Measurements from ENCODE around the gene GAS5. TPM values are rescaled to one million over a fixed set of nuclear protein-coding genes. Genes with fewer than 3 reads are reported as not detected.
"Not testable (repeated sequence)": the region's sequence is repeated elsewhere in the genome, so short reads cannot be mapped to it uniquely, and the experiment has no call there.

Gene GAS5
- total and polyA plus RNA-seq, 2 experiments from 2014 or later = 166 to 344 TPM

DNA sequence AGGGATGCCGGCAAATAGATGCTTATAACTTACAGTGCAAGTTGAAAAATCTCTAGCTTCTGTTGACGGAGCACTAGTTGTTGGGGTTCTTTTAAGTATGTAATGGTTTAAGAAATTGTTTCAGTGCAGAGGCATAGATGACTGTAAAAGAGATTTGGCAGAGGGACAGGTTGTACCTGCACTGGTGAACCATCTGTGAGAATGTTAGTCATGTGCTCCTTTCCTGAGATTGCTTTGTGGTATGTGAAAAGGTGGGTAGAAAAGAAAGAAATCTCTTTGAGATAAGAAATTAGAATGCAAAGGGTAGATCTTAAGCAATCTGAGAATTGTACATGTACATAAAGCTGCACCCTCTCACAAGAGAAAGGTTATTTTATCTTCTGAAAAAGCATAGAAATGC is 19.8 kb upstream of the GAS5 start:
- peaks cover 11% of the 10 kb centered on the region; the same call in 1 of the 2 replicates for H3K36me3 ChIP-seq (ENCODE audit: low read depth)

GRCh38 chr1:173886746-173887611 is 19.2 kb upstream of the GAS5 start:
- no peaks in the 10 kb centered on the region for H3K9me2 ChIP-seq (ENCODE audit: insufficient read depth)
- no peaks in the 10 kb centered on the region for H3K4me1 ChIP-seq (ENCODE audit: insufficient read depth)
- no peak for DNase-seq
- H3K9me3 ChIP-seq (ENCODE audit: low read depth) = no peaks in the 10 kb centered on the region
- H3K4me3 ChIP-seq = no peak overlapping the region
- 98% methylated on average over 4 of the region's 4 CpGs for WGBS, 2 experiments (ENCODE audit: low coverage in 1 of 2, low lambda C conversion rate in 2 of 2, missing lambda C conversion rate in 2 of 2)
- no peaks in the 10 kb centered on the region for H3K27me3 ChIP-seq (replicated peaks; ENCODE audit: insufficient read depth)
- H4K20me1 ChIP-seq (ENCODE audit: insufficient read depth) = no peaks in the 10 kb centered on the region; the same call in 1 of the 2 replicates
- TF ChIP-seq EZH2 (IDR thresholded peaks at IDR 0.05; ENCODE audit: insufficient read depth, poor library complexity, severe bottlenecking) (no peak), EZH2phosphoT487 (IDR thresholded peaks at IDR 0.05; ENCODE audit: insufficient read depth, low read depth) (no peak)
- in situ Hi-C loops (cut with MboI) = no loop called here
- no peak overlapping the region for H3K4me2 ChIP-seq (ENCODE audit: unreplicated experiment)
- peaks cover 11% of the 10 kb centered on the region; the same call in 1 of the 2 replicates for H3K36me3 ChIP-seq (ENCODE audit: low read depth)
- H3K9ac ChIP-seq = no peak overlapping the region
- no peaks in the 10 kb centered on the region for H3F3A ChIP-seq (ENCODE audit: insufficient read depth)
- no peak overlapping the region for H3K27ac ChIP-seq
- H2AFZ ChIP-seq = no peak overlapping the region
- peaks cover 7% of the 10 kb centered on the region; the same call in 1 of the 2 replicates for H3K79me2 ChIP-seq (ENCODE audit: insufficient read depth)

More for the DNA sequence above, 19.8 kb upstream of the GAS5 start:
- Histone ChIP-seq H3F3A (ENCODE audit: insufficient read depth) (no peaks in the 10 kb centered on the region), H3K4me3 (no peak overlapping the region), H3K4me1 (ENCODE audit: insufficient read depth) (no peaks in the 10 kb centered on the region), H4K20me1 (ENCODE audit: insufficient read depth) (no peaks in the 10 kb centered on the region; the same call in 1 of the 2 replicates), H3K79me2 (ENCODE audit: insufficient read depth) (peaks cover 7% of the 10 kb centered on the region; the same call in 1 of the 2 replicates), H3K27me3 (replicated peaks; ENCODE audit: insufficient read depth) (no peaks in the 10 kb centered on the region), H3K9me2 (ENCODE audit: insufficient read depth) (no peaks in the 10 kb centered on the region), H3K9me3 (ENCODE audit: low read depth) (no peaks in the 10 kb centered on the region), H3K9ac (no peak overlapping the region), H3K27ac (no peak overlapping the region), H3K4me2 (ENCODE audit: unreplicated experiment) (no peak overlapping the region), H2AFZ (no peak overlapping the region)
- in situ Hi-C loops (cut with MboI) = no loop called here
- 96 to 99% methylated on average over 2 of the region's 2 CpGs for WGBS, 2 experiments (ENCODE audit: low coverage in 1 of 2, low lambda C conversion rate in 2 of 2, missing lambda C conversion rate in 2 of 2)
- TF ChIP-seq EZH2 (IDR thresholded peaks at IDR 0.05; ENCODE audit: insufficient read depth, poor library complexity, severe bottlenecking) (no peak), EZH2phosphoT487 (IDR thresholded peaks at IDR 0.05; ENCODE audit: insufficient read depth, low read depth) (no peak)
- DNase-seq = no peak

- H3K9ac ChIP-seq = no peak overlapping the region
- H3K9me3 ChIP-seq (ENCODE audit: low read depth) = no peaks in the 10 kb centered on the region
- TF ChIP-seq EZH2 (IDR thresholded peaks at IDR 0.05; ENCODE audit: insufficient read depth, poor library complexity, severe bottlenecking) (no peak), EZH2phosphoT487 (IDR thresholded peaks at IDR 0.05; ENCODE audit: insufficient read depth, low read depth) (no peak)
- H3F3A ChIP-seq (ENCODE audit: insufficient read depth) = no peaks in the 10 kb centered on the region
- 72 to 75% methylated on average over 5 of the region's 5 CpGs for WGBS, 2 experiments (ENCODE audit: low coverage in 1 of 2, low lambda C conversion rate in 2 of 2, missing lambda C conversion rate in 2 of 2)
- H3K79me2 ChIP-seq (ENCODE audit: insufficient read depth) = peaks cover 7% of the 10 kb centered on the region; the same call in 1 of the 2 replicates
- H3K27ac ChIP-seq = no peak overlapping the region
- H2AFZ ChIP-seq = no peak overlapping the region
- H3K4me1 ChIP-seq (ENCODE audit: insufficient read depth) = no peaks in the 10 kb centered on the region
- H4K20me1 ChIP-seq (ENCODE audit: insufficient read depth) = no peaks in the 10 kb centered on the region
- in situ Hi-C loops (cut with MboI) = no loop called here
- H3K27me3 ChIP-seq (replicated peaks; ENCODE audit: insufficient read depth) = no peaks in the 10 kb centered on the region
- H3K9me2 ChIP-seq (ENCODE audit: insufficient read depth) = no peaks in the 10 kb centered on the region
- H3K4me3 ChIP-seq = no peak overlapping the region
- peaks cover 11% of the 10 kb centered on the region; the same call in 1 of the 2 replicates for H3K36me3 ChIP-seq (ENCODE audit: low read depth)
- no peak for DNase-seq
- no peak overlapping the region for H3K4me2 ChIP-seq (ENCODE audit: unreplicated experiment)
Measured at GRCh38 chr1:173884701-173885100, 16.9 kb upstream of the GAS5 start.

GRCh38 chr1:173881117-173881516 is 13.3 kb upstream of the GAS5 start:
- 72 to 78% methylated on average over 3 to 4 of the region's 4 CpGs for WGBS, 2 experiments (ENCODE audit: low coverage in 1 of 2, low lambda C conversion rate in 2 of 2, missing lambda C conversion rate in 2 of 2)
- peaks cover 11% of the 10 kb centered on the region; the same call in 1 of the 2 replicates for H3K36me3 ChIP-seq (ENCODE audit: low read depth)
- DNase-seq; H3K4me2 ChIP-seq (ENCODE audit: unreplicated experiment); H3K4me3 ChIP-seq; H3K79me2 ChIP-seq (ENCODE audit: insufficient read depth); H3K9ac ChIP-seq; H3F3A ChIP-seq (ENCODE audit: insufficient read depth); H2AFZ ChIP-seq; H3K4me1 ChIP-seq (ENCODE audit: insufficient read depth); H3K27me3 ChIP-seq (replicated peaks; ENCODE audit: insufficient read depth); in situ Hi-C loops (cut with MboI); H3K27ac ChIP-seq; H3K9me2 ChIP-seq (ENCODE audit: insufficient read depth); H3K9me3 ChIP-seq (ENCODE audit: low read depth); H4K20me1 ChIP-seq (ENCODE audit: insufficient read depth): not testable (repeated sequence)

Measured in GM23248 (cell line).